IMR-90 (cell line): ENCODE results near the gene ROCK2. TPM values are rescaled to one million over a fixed set of nuclear protein-coding genes. Genes with fewer than 3 reads are reported as not detected.

ENCODE experiments used
- ATAC-seq: fragments of 200-7000 bp; cut with Tn5 transposase; 2 replicates; pipeline ENCODE4 v1.9.1; 2020; ENCODE audit warnings: low read depth, mild to moderate bottlenecking, moderate library complexity
- BruUV-seq: library from RNA; stranded (reverse); fragments of 400-500 nt; replicated peaks from 2 replicates; lab custom pipeline; 2021; lab: Mats Ljungman, UMichigan
- CTCF ChIA-PET: fragments of 300-600 bp; formaldehyde crosslinking; extraction: SDS; loops from one replicate; lab custom pipeline; 2021; ENCODE audit warnings: antibody characterized with exemption; lab: Yijun Ruan, JAX
- POLR2A ChIA-PET: fragments of 300-600 bp; sonication (Branson Sonifier 250); formaldehyde crosslinking; loops from one replicate; lab custom pipeline; 2022; ENCODE audit warnings: antibody characterized with exemption; ENCODE audit not compliant: unreplicated experiment; lab: Charles Lee
- DNase-seq: peaks from one replicate; pipeline ENCODE4 v3.0.0; 2013
- H2AFZ ChIP-seq: replicated peaks from 2 replicates; pipeline ENCODE3; 2013; ENCODE audit warnings: low read length, mild to moderate bottlenecking; ENCODE audit not compliant: poor library complexity
- H2AK5ac ChIP-seq: 2 replicates; pipeline ENCODE4 v1.6.1; 2013; ENCODE audit warnings: low read depth, low read length, inconsistent platforms
- H2AK9ac ChIP-seq: replicated peaks from 2 replicates; pipeline ENCODE3; 2013; ENCODE audit warnings: mild to moderate bottlenecking, low read depth, low read length, moderate library complexity; ENCODE audit not compliant: poor library complexity
- H2BK120ac ChIP-seq: 2 replicates; pipeline ENCODE4 v1.6.1; 2013; ENCODE audit warnings: low read depth, low read length, inconsistent platforms
- H2BK15ac ChIP-seq: 3 replicates; pipeline ENCODE4 v1.6.1; 2013; ENCODE audit warnings: low read depth, low read length, inconsistent platforms
- H2BK20ac ChIP-seq: 2 replicates; pipeline ENCODE4 v1.6.1; 2013; ENCODE audit warnings: low read depth, mild to moderate bottlenecking, inconsistent platforms, low read length, moderate library complexity
- H2BK5ac ChIP-seq: 2 replicates; pipeline ENCODE4 v1.6.1; 2013; ENCODE audit warnings: mild to moderate bottlenecking, low read depth, low read length, inconsistent platforms; ENCODE audit not compliant: poor library complexity, severe bottlenecking
- H3K14ac ChIP-seq: replicated peaks from 2 replicates; pipeline ENCODE4 v1.6.1; 2013; ENCODE audit warnings: low read depth, low read length, inconsistent platforms
- H3K18ac ChIP-seq: 2 replicates; pipeline ENCODE4 v1.6.1; 2013; ENCODE audit warnings: low read depth, low read length, control low read depth
- H3K23ac ChIP-seq: 2 replicates; pipeline ENCODE4 v1.6.1; 2013; ENCODE audit warnings: low read depth, low read length, inconsistent platforms
- H3K27ac ChIP-seq: 2 replicates; pipeline ENCODE4 v1.5.1; 2013; ENCODE audit warnings: mild to moderate bottlenecking, control low read depth, low read length; ENCODE audit not compliant: insufficient read depth
- H3K27me3 ChIP-seq: 2 replicates; pipeline ENCODE4 v1.6.1; 2013; ENCODE audit warnings: low read length; ENCODE audit not compliant: control insufficient read depth, insufficient read depth
- H3K36me3 ChIP-seq: 2 replicates; pipeline ENCODE4 v1.6.1; 2013; ENCODE audit warnings: low read length, mixed read lengths; ENCODE audit not compliant: control insufficient read depth, insufficient read depth
- H3K4ac ChIP-seq: 2 replicates; pipeline ENCODE4 v1.6.1; 2013; ENCODE audit warnings: low read depth, low read length, inconsistent platforms
- H3K4me1 ChIP-seq: 2 replicates; pipeline ENCODE4 v1.6.1; 2013; ENCODE audit warnings: low read length, mixed read lengths; ENCODE audit not compliant: control insufficient read depth, insufficient read depth
- H3K4me2 ChIP-seq: 2 replicates; pipeline ENCODE4 v1.6.1; 2013; ENCODE audit warnings: low read depth, mild to moderate bottlenecking, control low read depth, low read length, moderate library complexity
- H3K4me3 ChIP-seq: 2 replicates; pipeline ENCODE4 v1.5.1; 2013; ENCODE audit warnings: low read depth, mild to moderate bottlenecking, control low read depth, low read length, moderate library complexity; ENCODE audit not compliant: insufficient read depth
- H3K56ac ChIP-seq: 2 replicates; pipeline ENCODE4 v1.6.1; 2013; ENCODE audit warnings: low read length, inconsistent platforms; ENCODE audit not compliant: insufficient read depth; ENCODE audit errors: extremely low read depth
- H3K79me1 ChIP-seq, 2 experiments: 2 replicates each; pipeline ENCODE4 v1.6.1; 2013; ENCODE audit warnings: low read length in 2 of 2, inconsistent platforms in 1 of 2, low read depth in 1 of 2
- H3K9ac ChIP-seq: 2 replicates; pipeline ENCODE4 v1.6.1; 2013; ENCODE audit warnings: low read depth, low read length, control low read depth
- H3K9me1 ChIP-seq: 2 replicates; pipeline ENCODE4 v1.6.1; 2013; ENCODE audit warnings: low read length, inconsistent platforms; ENCODE audit not compliant: insufficient read depth
- H3K9me3 ChIP-seq: 2 replicates; pipeline ENCODE4 v1.6.1; 2013; ENCODE audit warnings: low read length; ENCODE audit not compliant: control insufficient read depth, insufficient read depth
- H4K20me1 ChIP-seq: 2 replicates; pipeline ENCODE4 v1.6.1; 2013; ENCODE audit warnings: low read length, inconsistent platforms; ENCODE audit not compliant: insufficient read depth
- H4K5ac ChIP-seq: 2 replicates; pipeline ENCODE4 v1.6.1; 2013; ENCODE audit warnings: mild to moderate bottlenecking, low read depth, low read length, control low read depth
- H4K8ac ChIP-seq, 2 experiments: 2 replicates each; pipeline ENCODE4 v1.6.1; 2013; ENCODE audit warnings: low read depth in 2 of 2, low read length in 2 of 2, control low read depth in 1 of 2, inconsistent platforms in 1 of 2
- H4K91ac ChIP-seq: 2 replicates; pipeline ENCODE4 v1.6.1; 2013; ENCODE audit warnings: low read depth, low read length, inconsistent platforms; ENCODE audit not compliant: insufficient read depth
- RAD21 ChIP-seq: IDR thresholded peaks from 2 replicates; pipeline ENCODE4 v1.6.1; 2012; ENCODE audit warnings: low read length, improper control_type of control experiment
- WGBS, 2 experiments: methylation state at CpG; one replicate each; pipeline versions ENCODE4 v1.1.5 to v1.1.7; 2013; ENCODE audit warnings: missing lambda C conversion rate in 2 of 2; ENCODE audit not compliant: insufficient read length in 1 of 2; ENCODE audit errors: extremely low coverage in 2 of 2; 5-methylcytosine and 5-hydroxymethylcytosine counted together
- dilution Hi-C: fragments of 300-500 bp; cut with HindIII; formaldehyde crosslinking; loops from one replicate; pipeline ENCODE4 v1.14.3; 2018; ENCODE audit warnings: low sequenced_read_pairs; ENCODE audit not compliant: unreplicated experiment
- in situ Hi-C: fragments of 300-500 bp; cut with MboI; formaldehyde crosslinking; loops from 3 replicates; pipeline ENCODE4 v1.14.3; 2019; ENCODE audit warnings: low sequenced_read_pairs, inconsistent platforms, mixed read lengths
- intact Hi-C: fragments of 100-400 bp; cut with micrococcal nuclease; formaldehyde crosslinking; loops from 2 replicates; pipeline ENCODE4 v1.10.0; 2022
- polyA plus RNA-seq, 3 experiments: library from polyadenylated mRNA; depleted of rRNA; stranded (reverse); fragments of >200 nt; gene quantifications; 2 replicates each; pipeline ENCODE4 v1.2.3, GENCODE V29; 2012; ENCODE audit warnings: low replicate concordance in 1 of 3
- total RNA-seq: library from RNA; depleted of rRNA; stranded (reverse); fragments of >200 nt; gene quantifications from 2 replicates; pipeline ENCODE4 v1.2.3, GENCODE V29; 2012

The ROCK2 gene
- total and polyA plus RNA-seq, 2 of the 4 experiments (the other 2 are of a cell fraction) = 9.0 to 28.3 TPM

GRCh38 chr2:11237122-11237521 is 107.3 kb downstream of the ROCK2 start:
- Histone ChIP-seq H3K36me3 (peaks cover 2% of the 10 kb centered on the region), H4K5ac (no peak overlapping the region), H4K8ac (no peak overlapping the region), H3K23ac (no peak overlapping the region), H2BK120ac (no peak overlapping the region), H3K14ac (no peak overlapping the region), H4K20me1 (peaks cover 21% of the 10 kb centered on the region; the same call in 1 of the 2 replicates), H3K9me1 (peaks cover 3% of the 10 kb centered on the region; the same call in 1 of the 2 replicates), H3K4me3 (no peak overlapping the region), H2AFZ (no peak overlapping the region), H3K18ac (no peak overlapping the region), H2BK15ac (no peak overlapping the region), H3K4me2 (no peak overlapping the region), H3K27me3 (no peaks in the 10 kb centered on the region), H3K4ac (no peak overlapping the region), H2AK9ac (no peak overlapping the region), H3K79me1 (peaks cover 31 to 60% of the 10 kb centered on the region in 2 experiments), H4K91ac (no peak overlapping the region), H3K9me3 (no peaks in the 10 kb centered on the region), H2BK5ac (no peak overlapping the region), H3K56ac (no peak overlapping the region), H2AK5ac (no peak overlapping the region), H3K27ac (no peak overlapping the region), H3K9ac (no peak overlapping the region), H2BK20ac (no peak overlapping the region), H3K4me1 (no peaks in the 10 kb centered on the region; the same call in 1 of the 2 replicates)
- intact Hi-C loops (loop anchor here (5.0 to 10.0 kb wide), 2 partner anchors 105 to 348 kb away; partner anchors contain the start of gene ROCK2), dilution Hi-C loops (no loop called here), in situ Hi-C loops (loop anchor here (5.0 kb wide), 1 partner anchor 180 kb away; no protein-coding TSS in a partner anchor)
- no peak for TF ChIP-seq RAD21
- POLR2A ChIA-PET = no interaction called here
- CTCF ChIA-PET = no interaction called here
- WGBS, 2 experiments = no CpG with 5 or more reads among the region's 2 CpGs
- BruUV-seq = no TSS peak
- no peak for ATAC-seq
- DNase-seq = no peak
